CD4-positive, alpha-beta T cell treated with Interleukin-6 for 4 hours (primary cell): ENCODE results near the gene RANBP1.

ENCODE experiments used
- DNase-seq: peaks from one replicate; pipeline ENCODE4 v3.0.0-alpha.2; 2020; ENCODE audit warnings: mixed read lengths

The RANBP1 gene

GRCh38 chr22:20138868-20139267 is 23.0 kb downstream of the RANBP1 start:
- DNase-seq, result no peak

- DNase-seq, result no peak
These were observed 23.6 kb downstream of the RANBP1 start for GRCh38 chr22:20139391-20140106.

- no peak for DNase-seq
These were observed 24.2 kb downstream of the RANBP1 start for GRCh38 chr22:20140107-20140445.

GRCh38 chr22:20140521-20140964 is 24.6 kb downstream of the RANBP1 start:
- DNase-seq, result no peak

GRCh38 chr22:20141186-20142077 is 25.5 kb downstream of the RANBP1 start:
- no peak for DNase-seq

GRCh38 chr22:20142711-20143621 is 27.1 kb downstream of the RANBP1 start:
- no peak for DNase-seq

- no peak for DNase-seq
These were observed 28.2 kb downstream of the RANBP1 start for GRCh38 chr22:20143883-20144665.

GRCh38 chr22:20145206-20145831 is 29.4 kb downstream of the RANBP1 start:
- no peak for DNase-seq

- DNase-seq, result no peak
These were observed 29.9 kb downstream of the RANBP1 start for GRCh38 chr22:20145832-20146223.

GRCh38 chr22:20146777-20147176 is 30.9 kb downstream of the RANBP1 start:
- no peak for DNase-seq

GRCh38 chr22:20147237-20147988 is 31.5 kb downstream of the RANBP1 start:
- DNase-seq, result no peak

- no peak for DNase-seq
These were observed 32.5 kb downstream of the RANBP1 start for GRCh38 chr22:20148414-20148813.

- DNase-seq, result no peak
These were observed 33.6 kb downstream of the RANBP1 start for GRCh38 chr22:20149257-20150250.

GRCh38 chr22:20150381-20151275 is 34.7 kb downstream of the RANBP1 start, which contains the start of gene CCDC188:
TSS of gene CCDC188 (minus strand) at chr22:20151055. CDS start at chr22:20150986, 69 bp downstream.
- DNase-seq, result no peak

- no peak for DNase-seq
These were observed 35.3 kb downstream of the RANBP1 start for GRCh38 chr22:20151276-20151588.

GRCh38 chr22:20152464-20152890 is 36.6 kb downstream of the RANBP1 start:
- DNase-seq, result no peak

GRCh38 chr22:20153945-20154344 is 38.0 kb downstream of the RANBP1 start:
- DNase-seq, result no peak

GRCh38 chr22:20154602-20155187 is 38.8 kb downstream of the RANBP1 start:
- DNase-seq, result no peak
